HEK293 (cell line): ENCODE data around the gene TIMM17A.

Source experiments
- CTCF ChIA-PET: fragments of 350-600 bp; formaldehyde crosslinking; extraction: SDS; loops from one replicate; lab custom pipeline; 2021; ENCODE audit warnings: antibody characterized with exemption; lab: Yijun Ruan, JAX
- POLR2A ChIA-PET: fragments of 300-600 bp; formaldehyde crosslinking; extraction: SDS; loops from one replicate; lab custom pipeline; 2020; ENCODE audit warnings: antibody characterized with exemption, inconsistent platforms; lab: Yijun Ruan, JAX
- H3K27ac ChIP-seq: fragments of 200-500 bp; sonication (Bioruptor generic); 2 replicates; pipeline ENCODE4 v1.5.1; 2014; ENCODE audit warnings: low read depth, low read length, control low read depth, inconsistent platforms; ENCODE audit errors: extremely low read depth
- H3K36me3 ChIP-seq, 2 experiments: fragments of 200-500 bp in 1 of 2; sonication (Bioruptor generic) in 1 of 2; 1 replicate in 1 of 2; 2 replicates in 1 of 2; pipeline ENCODE4 v1.5.1; 2014 to 2017; ENCODE audit warnings: inconsistent platforms in 2 of 2, low read length in 2 of 2; ENCODE audit not compliant: control insufficient read depth in 2 of 2, insufficient read depth in 1 of 2
- H3K4me1 ChIP-seq: fragments of 200-500 bp; sonication (Bioruptor generic); 2 replicates; pipeline ENCODE4 v1.5.1; 2014; ENCODE audit warnings: mild to moderate bottlenecking, low read length, inconsistent platforms; ENCODE audit not compliant: control insufficient read depth, insufficient read depth
- H3K4me3 ChIP-seq: 2 replicates; pipeline ENCODE4 v1.5.1; 2011; ENCODE audit warnings: low read depth, mild to moderate bottlenecking, control low read depth, low read length, moderate library complexity
- H3K9me3 ChIP-seq: fragments of 200-500 bp; sonication (Bioruptor generic); 2 replicates; pipeline ENCODE4 v1.5.1; 2014; ENCODE audit warnings: low read depth, low read length, inconsistent platforms; ENCODE audit not compliant: control insufficient read depth, insufficient read depth
- EGR2 ChIP-seq: fragments of 450-650 bp; formaldehyde crosslinking; IDR thresholded peaks from 2 replicates; pipeline ENCODE4 v1.5.1; 2016; ENCODE audit warnings: low read depth, missing biosample characterization, missing genetic modification characterization
- GLIS1 ChIP-seq: fragments of 450-650 bp; formaldehyde crosslinking; IDR thresholded peaks from 2 replicates; pipeline ENCODE4 v1.5.1; 2016; ENCODE audit warnings: missing biosample characterization, missing genetic modification characterization
- ZBTB1 ChIP-seq: fragments of 450-650 bp; formaldehyde crosslinking; IDR thresholded peaks from 2 replicates; pipeline ENCODE4 v1.5.1; 2016; ENCODE audit warnings: missing biosample characterization, missing genetic modification characterization
- ZNF10 ChIP-seq: fragments of 450-650 bp; formaldehyde crosslinking; IDR thresholded peaks from 2 replicates; pipeline ENCODE4 v1.5.1; 2017; ENCODE audit warnings: missing biosample characterization, missing genetic modification characterization
- ZNF221 ChIP-seq: fragments of 450-650 bp; formaldehyde crosslinking; IDR thresholded peaks from 2 replicates; pipeline ENCODE4 v1.5.1; 2017; ENCODE audit warnings: missing biosample characterization, missing genetic modification characterization, borderline replicate concordance
- ZNF248 ChIP-seq: fragments of 450-650 bp; formaldehyde crosslinking; IDR thresholded peaks from 2 replicates; pipeline ENCODE4 v1.5.1; 2017; ENCODE audit warnings: missing biosample characterization, missing genetic modification characterization
- ZNF473 ChIP-seq: fragments of 450-650 bp; formaldehyde crosslinking; IDR thresholded peaks from 2 replicates; pipeline ENCODE4 v1.5.1; 2017; ENCODE audit warnings: missing biosample characterization, missing genetic modification characterization
- ZNF626 ChIP-seq: fragments of 450-650 bp; sonication (Bioruptor Pico); formaldehyde crosslinking; IDR thresholded peaks from 2 replicates; pipeline ENCODE4 v1.5.1; 2018; ENCODE audit warnings: missing biosample characterization, missing genetic modification characterization, inconsistent platforms
- ZNF664 ChIP-seq: fragments of 450-650 bp; formaldehyde crosslinking; IDR thresholded peaks from 2 replicates; pipeline ENCODE4 v1.5.1; 2016; ENCODE audit warnings: missing biosample characterization, missing genetic modification characterization
- ZSCAN30 ChIP-seq: fragments of 450-650 bp; IDR thresholded peaks from 2 replicates; pipeline ENCODE4 v1.5.1; 2018; ENCODE audit warnings: missing biosample characterization, mild to moderate bottlenecking, missing genetic modification characterization, moderate library complexity
- TF ChIP-seq, protein P1 (sequence below): IDR thresholded peaks from 2 replicates; pipeline ENCODE4 v1.6.1; 2011; ENCODE audit warnings: mild to moderate bottlenecking, low read depth, low read length, borderline replicate concordance
- TF ChIP-seq, protein P2 (sequence below): fragments of 450-650 bp; formaldehyde crosslinking; IDR thresholded peaks from 2 replicates; pipeline ENCODE4 v1.5.1; 2016; ENCODE audit warnings: missing biosample characterization, missing genetic modification characterization
- TF ChIP-seq, protein P3 (sequence below): fragments of 450-650 bp; formaldehyde crosslinking; IDR thresholded peaks from 2 replicates; pipeline ENCODE4 v1.5.0; 2017; ENCODE audit warnings: missing biosample characterization, missing genetic modification characterization, borderline replicate concordance
- TF ChIP-seq, protein P4 (sequence below): fragments of 450-650 bp; formaldehyde crosslinking; IDR thresholded peaks from 2 replicates; pipeline ENCODE4 v1.5.1; 2016; ENCODE audit warnings: missing biosample characterization, missing genetic modification characterization
- TF ChIP-seq, protein P5 (sequence below): fragments of 450-650 bp; formaldehyde crosslinking; IDR thresholded peaks from 2 replicates; pipeline ENCODE4 v1.5.1; 2016; ENCODE audit warnings: missing biosample characterization, missing genetic modification characterization
- TF ChIP-seq, protein P6 (sequence below): fragments of 450-650 bp; formaldehyde crosslinking; IDR thresholded peaks from 2 replicates; pipeline ENCODE4 v1.5.1; 2016; ENCODE audit warnings: missing biosample characterization, missing genetic modification characterization

TIMM17A gene

DNA sequence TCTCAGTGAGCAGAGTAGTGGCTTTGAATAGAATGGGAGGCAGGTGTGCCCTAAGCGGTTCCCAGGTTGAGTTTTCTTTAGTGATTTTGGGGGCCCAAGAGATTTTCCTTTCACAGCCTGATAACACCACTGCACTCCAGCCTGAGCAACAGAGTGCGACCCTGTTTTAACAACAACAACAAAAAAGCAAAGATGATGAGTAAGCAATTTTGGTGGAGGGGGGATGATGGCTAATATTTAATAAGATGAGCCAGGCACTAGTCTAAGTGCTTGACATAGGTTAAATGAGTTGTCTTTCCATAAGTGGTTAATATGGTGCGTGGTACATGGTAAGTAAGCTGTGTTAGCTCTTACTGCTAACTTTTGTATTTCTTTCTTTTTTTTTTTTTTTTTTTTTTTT lies 29.1 kb downstream of the TIMM17A start:
- Histone ChIP-seq H3K4me3 (no peak overlapping the region), H3K4me1 (no peaks in the 10 kb centered on the region), H3K36me3 (peaks cover 4 to 11% of the 10 kb centered on the region in 2 experiments; a peak in 2 of 3 replicates), H3K9me3 (no peaks in the 10 kb centered on the region), H3K27ac (no peak overlapping the region)
- POLR2A ChIA-PET = interaction anchor here (1.0 kb wide), 1 partner anchor 15 kb away, joined by 3 read pairs; no protein-coding TSS in a partner anchor
- CTCF ChIA-PET = interaction anchor here (0.7 to 3.3 kb wide), 4 partner anchors 15 to 151 kb away, joined by 3 to 14 read pairs (median 4); no protein-coding TSS in a partner anchor
- TF ChIP-seq, protein P1, sequence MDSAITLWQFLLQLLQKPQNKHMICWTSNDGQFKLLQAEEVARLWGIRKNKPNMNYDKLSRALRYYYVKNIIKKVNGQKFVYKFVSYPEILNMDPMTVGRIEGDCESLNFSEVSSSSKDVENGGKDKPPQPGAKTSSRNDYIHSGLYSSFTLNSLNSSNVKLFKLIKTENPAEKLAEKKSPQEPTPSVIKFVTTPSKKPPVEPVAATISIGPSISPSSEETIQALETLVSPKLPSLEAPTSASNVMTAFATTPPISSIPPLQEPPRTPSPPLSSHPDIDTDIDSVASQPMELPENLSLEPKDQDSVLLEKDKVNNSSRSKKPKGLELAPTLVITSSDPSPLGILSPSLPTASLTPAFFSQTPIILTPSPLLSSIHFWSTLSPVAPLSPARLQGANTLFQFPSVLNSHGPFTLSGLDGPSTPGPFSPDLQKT = no peak
- TF ChIP-seq ZNF473 (tag by site-specific recombination) = no peak
- TF ChIP-seq, protein P2, sequence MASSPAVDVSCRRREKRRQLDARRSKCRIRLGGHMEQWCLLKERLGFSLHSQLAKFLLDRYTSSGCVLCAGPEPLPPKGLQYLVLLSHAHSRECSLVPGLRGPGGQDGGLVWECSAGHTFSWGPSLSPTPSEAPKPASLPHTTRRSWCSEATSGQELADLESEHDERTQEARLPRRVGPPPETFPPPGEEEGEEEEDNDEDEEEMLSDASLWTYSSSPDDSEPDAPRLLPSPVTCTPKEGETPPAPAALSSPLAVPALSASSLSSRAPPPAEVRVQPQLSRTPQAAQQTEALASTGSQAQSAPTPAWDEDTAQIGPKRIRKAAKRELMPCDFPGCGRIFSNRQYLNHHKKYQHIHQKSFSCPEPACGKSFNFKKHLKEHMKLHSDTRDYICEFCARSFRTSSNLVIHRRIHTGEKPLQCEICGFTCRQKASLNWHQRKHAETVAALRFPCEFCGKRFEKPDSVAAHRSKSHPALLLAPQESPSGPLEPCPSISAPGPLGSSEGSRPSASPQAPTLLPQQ (tag by site-specific recombination) = no peak
- TF ChIP-seq, protein P3, sequence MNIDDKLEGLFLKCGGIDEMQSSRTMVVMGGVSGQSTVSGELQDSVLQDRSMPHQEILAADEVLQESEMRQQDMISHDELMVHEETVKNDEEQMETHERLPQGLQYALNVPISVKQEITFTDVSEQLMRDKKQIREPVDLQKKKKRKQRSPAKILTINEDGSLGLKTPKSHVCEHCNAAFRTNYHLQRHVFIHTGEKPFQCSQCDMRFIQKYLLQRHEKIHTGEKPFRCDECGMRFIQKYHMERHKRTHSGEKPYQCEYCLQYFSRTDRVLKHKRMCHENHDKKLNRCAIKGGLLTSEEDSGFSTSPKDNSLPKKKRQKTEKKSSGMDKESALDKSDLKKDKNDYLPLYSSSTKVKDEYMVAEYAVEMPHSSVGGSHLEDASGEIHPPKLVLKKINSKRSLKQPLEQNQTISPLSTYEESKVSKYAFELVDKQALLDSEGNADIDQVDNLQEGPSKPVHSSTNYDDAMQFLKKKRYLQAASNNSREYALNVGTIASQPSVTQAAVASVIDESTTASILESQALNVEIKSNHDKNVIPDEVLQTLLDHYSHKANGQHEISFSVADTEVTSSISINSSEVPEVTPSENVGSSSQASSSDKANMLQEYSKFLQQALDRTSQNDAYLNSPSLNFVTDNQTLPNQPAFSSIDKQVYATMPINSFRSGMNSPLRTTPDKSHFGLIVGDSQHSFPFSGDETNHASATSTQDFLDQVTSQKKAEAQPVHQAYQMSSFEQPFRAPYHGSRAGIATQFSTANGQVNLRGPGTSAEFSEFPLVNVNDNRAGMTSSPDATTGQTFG (tag by site-specific recombination) = no peak

DNA sequence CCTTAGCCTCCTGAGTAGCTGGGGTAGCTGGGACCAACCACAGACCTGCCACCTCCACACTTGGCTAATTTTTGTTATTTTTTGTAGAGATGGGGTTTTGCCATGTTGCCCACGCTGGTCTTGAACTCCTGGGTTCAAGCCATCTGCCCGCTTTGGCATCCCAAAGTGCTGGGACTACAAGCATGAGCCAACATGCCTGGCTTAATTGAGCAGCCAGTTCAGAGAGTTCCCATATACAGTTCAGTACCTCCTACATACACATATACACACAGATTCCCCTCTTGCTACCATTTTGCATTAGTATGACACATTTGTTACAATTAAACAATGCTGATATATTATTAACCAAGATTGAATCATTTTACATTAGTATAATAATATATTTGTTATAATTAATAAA lies 30.1 kb downstream of the TIMM17A start:
- peaks cover 9 to 20% of the 10 kb centered on the region in 2 experiments; a peak in 2 of 3 replicates for H3K36me3 ChIP-seq
- H3K4me3 ChIP-seq = no peak overlapping the region
- POLR2A ChIA-PET = interaction anchor here (1.0 kb wide), 1 partner anchor 14 kb away, joined by 3 read pairs; no protein-coding TSS in a partner anchor
- TF ChIP-seq ZNF664 (tag by site-specific recombination) (peak; percentile 94), GLIS1 (tag by site-specific recombination) (no peak)
- TF ChIP-seq, all 188 proteins: peak for 1
- CTCF ChIA-PET = interaction anchor here (0.7 to 3.3 kb wide), 4 partner anchors 14 to 297 kb away, joined by 4 to 14 read pairs (median 4); no protein-coding TSS in a partner anchor
- no peak overlapping the region for H3K27ac ChIP-seq
- H3K9me3 ChIP-seq = no peaks in the 10 kb centered on the region
- no peaks in the 10 kb centered on the region for H3K4me1 ChIP-seq

DNA sequence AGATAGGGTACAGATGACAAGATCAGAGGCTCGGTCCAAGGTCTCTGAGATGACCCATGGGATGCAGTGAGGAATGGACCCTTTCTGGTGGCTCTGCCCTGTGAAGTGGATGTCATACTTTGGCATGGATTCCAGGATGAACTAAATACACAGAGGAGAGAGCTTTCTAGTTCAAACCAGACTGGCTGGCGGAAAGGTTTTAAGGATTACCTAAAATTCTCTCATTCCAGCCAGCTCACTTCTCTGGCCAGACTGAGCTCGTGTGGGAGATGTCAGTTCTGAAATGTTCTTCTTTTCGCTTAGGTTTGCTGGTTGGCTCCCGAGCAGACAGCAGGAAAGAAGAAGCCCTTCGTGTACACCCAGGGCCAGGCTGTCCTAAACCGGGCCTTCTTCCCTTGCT lies 33.3 kb downstream of the TIMM17A start:
- Histone ChIP-seq H3K4me1 (no peaks in the 10 kb centered on the region), H3K27ac (no peak overlapping the region), H3K4me3 (no peak overlapping the region), H3K9me3 (no peaks in the 10 kb centered on the region), H3K36me3 (peaks cover 25 to 50% of the 10 kb centered on the region in 2 experiments)
- CTCF ChIA-PET = interaction anchor here (0.6 to 2.3 kb wide), 6 partner anchors 10 to 285 kb away, joined by 3 to 8 read pairs (median 4); partner anchors contain the start of gene ELF3
- POLR2A ChIA-PET = no interaction called here
- TF ChIP-seq ZNF221 (no peak), ZNF248 (no peak), ZNF10 (tag by site-specific recombination) (no peak), ZNF626 (tag by site-specific recombination) (no peak), EGR2 (no peak), ZBTB1 (no peak), ZSCAN30 (tag by site-specific recombination) (no peak)
- TF ChIP-seq, protein P4, sequence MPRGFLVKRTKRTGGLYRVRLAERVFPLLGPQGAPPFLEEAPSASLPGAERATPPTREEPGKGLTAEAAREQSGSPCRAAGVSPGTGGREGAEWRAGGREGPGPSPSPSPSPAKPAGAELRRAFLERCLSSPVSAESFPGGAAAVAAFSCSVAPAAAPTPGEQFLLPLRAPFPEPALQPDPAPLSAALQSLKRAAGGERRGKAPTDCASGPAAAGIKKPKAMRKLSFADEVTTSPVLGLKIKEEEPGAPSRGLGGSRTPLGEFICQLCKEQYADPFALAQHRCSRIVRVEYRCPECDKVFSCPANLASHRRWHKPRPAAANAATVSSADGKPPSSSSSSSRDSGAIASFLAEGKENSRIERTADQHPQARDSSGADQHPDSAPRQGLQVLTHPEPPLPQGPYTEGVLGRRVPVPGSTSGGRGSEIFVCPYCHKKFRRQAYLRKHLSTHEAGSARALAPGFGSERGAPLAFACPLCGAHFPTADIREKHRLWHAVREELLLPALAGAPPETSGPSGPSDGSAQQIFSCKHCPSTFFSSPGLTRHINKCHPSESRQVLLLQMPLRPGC (tag by site-specific recombination) = no peak
- TF ChIP-seq, protein P5, sequence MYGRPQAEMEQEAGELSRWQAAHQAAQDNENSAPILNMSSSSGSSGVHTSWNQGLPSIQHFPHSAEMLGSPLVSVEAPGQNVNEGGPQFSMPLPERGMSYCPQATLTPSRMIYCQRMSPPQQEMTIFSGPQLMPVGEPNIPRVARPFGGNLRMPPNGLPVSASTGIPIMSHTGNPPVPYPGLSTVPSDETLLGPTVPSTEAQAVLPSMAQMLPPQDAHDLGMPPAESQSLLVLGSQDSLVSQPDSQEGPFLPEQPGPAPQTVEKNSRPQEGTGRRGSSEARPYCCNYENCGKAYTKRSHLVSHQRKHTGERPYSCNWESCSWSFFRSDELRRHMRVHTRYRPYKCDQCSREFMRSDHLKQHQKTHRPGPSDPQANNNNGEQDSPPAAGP (tag by site-specific recombination) = no peak
- TF ChIP-seq, protein P2 (tag by site-specific recombination) = no peak
- TF ChIP-seq, protein P6, sequence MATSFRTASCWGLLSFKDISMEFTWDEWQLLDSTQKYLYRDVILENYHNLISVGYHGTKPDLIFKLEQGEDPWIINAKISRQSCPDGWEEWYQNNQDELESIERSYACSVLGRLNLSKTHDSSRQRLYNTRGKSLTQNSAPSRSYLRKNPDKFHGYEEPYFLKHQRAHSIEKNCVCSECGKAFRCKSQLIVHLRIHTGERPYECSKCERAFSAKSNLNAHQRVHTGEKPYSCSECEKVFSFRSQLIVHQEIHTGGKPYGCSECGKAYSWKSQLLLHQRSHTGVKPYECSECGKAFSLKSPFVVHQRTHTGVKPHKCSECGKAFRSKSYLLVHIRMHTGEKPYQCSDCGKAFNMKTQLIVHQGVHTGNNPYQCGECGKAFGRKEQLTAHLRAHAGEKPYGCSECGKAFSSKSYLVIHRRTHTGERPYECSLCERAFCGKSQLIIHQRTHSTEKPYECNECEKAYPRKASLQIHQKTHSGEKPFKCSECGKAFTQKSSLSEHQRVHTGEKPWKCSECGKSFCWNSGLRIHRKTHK (tag by site-specific recombination) = no peak
